Dermis lymphatic vessel endothelial cell (primary cell): ENCODE data around the gene C19orf47. TPM values are rescaled to one million over a fixed set of nuclear protein-coding genes. Genes with fewer than 3 reads are reported as not detected.

ENCODE experiments used
- total RNA-seq: library from RNA; depleted of rRNA; stranded (reverse); fragments of >200 nt; gene quantifications from 2 replicates; pipeline ENCODE4 v1.2.1, GENCODE V29; 2014

C19orf47 gene, protein sequence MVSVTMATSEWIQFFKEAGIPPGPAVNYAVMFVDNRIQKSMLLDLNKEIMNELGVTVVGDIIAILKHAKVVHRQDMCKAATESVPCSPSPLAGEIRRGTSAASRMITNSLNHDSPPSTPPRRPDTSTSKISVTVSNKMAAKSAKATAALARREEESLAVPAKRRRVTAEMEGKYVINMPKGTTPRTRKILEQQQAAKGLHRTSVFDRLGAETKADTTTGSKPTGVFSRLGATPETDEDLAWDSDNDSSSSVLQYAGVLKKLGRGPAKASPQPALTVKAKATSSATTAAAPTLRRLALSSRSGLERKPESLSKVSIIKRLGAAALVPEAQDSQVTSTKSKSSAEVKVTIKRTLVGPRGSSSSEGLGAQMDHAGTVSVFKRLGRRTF
- 3.6 and 6.1 TPM in 2 replicates for total RNA-seq

GRCh38 chr19:40348125-40348913 is at the start of gene C19orf47, which contains the start of gene PLD3:
C19orf47 (minus strand) TSS chr19:40348397; CDS start chr19:40341857, 6,540 bp downstream.
PLD3 (plus strand) TSS chr19:40348695; CDS start chr19:40366484, 17,789 bp downstream.

DNA sequence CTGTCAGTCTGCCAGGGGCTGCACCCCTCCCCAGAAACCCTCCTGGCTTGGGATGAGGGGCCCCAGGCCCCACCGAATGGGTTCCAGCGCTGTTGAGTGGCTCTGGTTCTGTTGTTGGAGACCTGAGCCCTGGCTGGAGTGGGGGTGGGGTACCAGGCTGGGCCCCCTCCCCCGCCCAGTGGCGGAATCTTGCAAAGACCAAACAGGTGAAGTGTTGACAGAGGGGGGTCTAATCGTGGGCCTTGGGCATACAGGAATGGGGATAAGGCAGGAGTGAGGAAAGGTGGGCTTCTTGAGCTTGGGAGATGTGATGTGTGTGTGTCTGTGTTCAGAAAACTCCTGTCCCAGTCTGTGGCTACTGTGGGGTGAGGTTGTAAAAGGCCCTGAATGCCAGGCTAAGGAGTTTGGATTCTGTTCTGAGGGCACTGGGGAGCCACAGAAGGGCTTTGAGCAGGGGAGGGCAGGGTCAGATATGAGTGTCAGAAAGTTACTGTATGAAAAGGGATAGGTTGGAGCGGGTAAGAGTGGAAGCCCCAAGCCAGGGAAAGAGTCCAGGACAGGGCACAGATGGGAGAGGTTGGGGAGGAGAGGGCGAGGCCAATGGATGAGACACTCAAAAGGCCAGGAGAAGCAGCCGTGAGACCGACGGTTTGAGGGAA is 42.0 kb upstream of the C19orf47 start, which contains the start of gene HIPK4:
TSS of gene HIPK4 (minus strand) at position 98 of the 659 bp plus-strand sequence. CDS start 279 bp downstream, outside the sequence.

DNA sequence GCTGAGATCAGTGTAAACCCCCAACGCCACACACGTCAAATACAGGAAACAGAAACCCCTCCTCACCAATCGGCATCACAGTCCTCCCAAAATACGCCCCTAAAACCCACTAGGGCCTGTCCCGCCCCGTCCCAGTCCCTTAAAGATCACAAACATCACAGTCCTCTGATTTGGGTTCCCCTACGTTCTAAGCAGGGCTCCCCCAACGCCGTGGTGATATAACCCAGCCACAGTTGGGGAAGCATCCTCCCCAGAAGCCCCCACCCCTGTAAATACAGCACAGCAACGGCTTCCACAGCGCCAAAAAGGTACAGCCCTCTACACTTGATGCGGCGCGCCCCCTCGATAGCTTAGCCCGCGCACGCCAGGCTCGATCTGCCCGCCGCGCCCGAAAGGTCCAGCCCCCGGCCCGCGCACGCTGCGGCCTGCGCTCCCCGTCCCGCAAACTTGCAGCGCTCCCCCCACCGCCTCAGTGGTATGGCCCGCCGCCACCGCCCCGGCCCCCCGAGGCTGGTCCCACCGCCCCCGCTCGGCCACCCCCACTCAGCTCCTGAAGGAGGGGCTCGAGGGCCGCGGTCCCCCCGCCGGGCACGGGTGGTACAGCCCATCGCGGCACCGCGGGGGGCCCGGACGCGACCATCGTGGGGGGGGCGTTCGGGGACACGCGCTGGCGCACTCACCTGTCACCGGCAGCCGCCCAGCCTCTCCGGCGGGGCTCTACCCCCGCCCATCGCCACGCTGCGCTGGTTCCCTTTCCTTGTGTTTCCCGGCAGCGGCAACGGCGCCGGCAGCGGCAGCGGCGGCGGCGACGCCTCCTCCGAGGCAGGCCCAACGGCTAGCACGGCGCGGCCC is 63.5 kb downstream of the C19orf47 start, which contains the start of gene AKT2:
TSS of gene AKT2 (minus strand) at position 845 of the 852 bp plus-strand sequence. CDS start 20,078 bp downstream, outside the sequence.

Other genes with a start within 250 kb of the C19orf47 start
- gene MAP3K10, start 157.0 kb downstream of the C19orf47 start, total RNA-seq, result 3.7 and 5.5 TPM in 2 replicates
- not detected in 2 replicates for gene TTC9B, start 130.0 kb downstream of the C19orf47 start, total RNA-seq
- gene CCNP, start 121.7 kb downstream of the C19orf47 start, total RNA-seq, result 0.09 and 0.11 TPM in 2 replicates
- 27.0 and 30.5 TPM in 2 replicates for gene AKT2, start 63.1 kb downstream of the C19orf47 start, total RNA-seq
- 123 and 175 TPM in 2 replicates for gene PLD3, start 298 bp upstream of the C19orf47 start, total RNA-seq
- under 0.01 TPM in 1 of 2 replicates, not detected in the other for gene HIPK4, start 41.8 kb upstream of the C19orf47 start, total RNA-seq
- 1.5 TPM in 2 replicates for gene PRX, start 65.0 kb upstream of the C19orf47 start, total RNA-seq
- gene SERTAD1, start 77.6 kb upstream of the C19orf47 start, total RNA-seq, result 20.7 and 22.3 TPM in 2 replicates
- gene SERTAD3, start 95.9 kb upstream of the C19orf47 start, total RNA-seq, result 22.1 and 32.7 TPM in 2 replicates
- gene BLVRB, start 117.3 kb upstream of the C19orf47 start, total RNA-seq, result 39.4 and 53.0 TPM in 2 replicates
- gene SPTBN4, start 118.6 kb upstream of the C19orf47 start, total RNA-seq, result under 0.01 TPM in 1 of 2 replicates, not detected in the other
- gene SHKBP1, start 228.5 kb upstream of the C19orf47 start, total RNA-seq, result 20.6 and 24.3 TPM in 2 replicates